Astrocyte of the cerebellum (primary cell): ENCODE results near the gene NEK11.

ENCODE experiments used
- DNase-seq: peaks from one replicate; pipeline ENCODE4 v3.0.0-alpha.2; 2011; ENCODE audit warnings: low read depth
- H3K4me3 ChIP-seq: 2 replicates; pipeline ENCODE4 v1.5.1; 2011; ENCODE audit warnings: mild to moderate bottlenecking, low read depth, low read length, moderate library complexity
- in situ Hi-C: cut with HindIII; loops from 2 replicates; pipeline ENCODE4 v1.10.0; 2017; ENCODE audit warnings: low sequenced_read_pairs
- TF ChIP-seq, protein P1 (sequence below): IDR thresholded peaks from 2 replicates; pipeline ENCODE4 v1.5.1; 2012; ENCODE audit warnings: low read length, low read depth, moderate library complexity, mild to moderate bottlenecking; ENCODE audit errors: missing control alignments

NEK11 gene

DNA sequence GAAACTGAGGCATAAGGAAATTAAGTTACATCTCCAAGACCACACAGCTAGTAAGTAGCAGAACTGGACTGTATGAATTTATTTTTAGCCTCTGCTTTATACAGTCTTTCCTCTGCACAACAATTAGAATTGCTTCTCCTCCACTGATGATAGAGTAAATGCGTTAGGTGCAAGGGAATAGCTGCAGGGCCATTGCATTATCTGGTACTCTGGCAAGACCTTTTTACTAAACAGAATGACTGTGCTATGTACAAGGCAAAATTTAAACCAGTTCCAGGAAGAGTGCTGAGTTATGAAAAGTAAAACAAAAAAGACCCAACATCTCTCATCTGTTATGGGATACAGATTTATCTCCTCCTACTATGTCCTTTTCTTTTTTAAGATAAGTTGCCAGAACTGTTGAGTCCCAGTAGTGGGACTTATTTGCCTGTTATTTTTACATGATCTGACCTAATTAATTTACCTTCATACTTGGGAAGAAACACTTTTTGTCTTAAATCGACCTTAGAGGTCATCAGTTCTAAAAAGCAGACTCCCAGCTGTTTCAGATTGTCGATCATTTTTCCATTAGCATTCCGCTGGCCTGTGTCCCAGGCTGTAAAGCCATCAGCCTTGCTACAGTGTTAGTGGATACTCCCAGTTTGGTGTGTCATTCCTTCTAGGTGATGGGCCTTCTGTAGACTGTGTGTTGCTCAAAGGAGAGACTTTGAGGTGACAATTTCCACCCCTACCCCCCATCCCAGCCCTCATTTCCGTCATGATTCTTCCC lies 207.4 kb downstream of the NEK11 start:
- in situ Hi-C loops = no loop called here
- no peak overlapping the region for H3K4me3 ChIP-seq
- TF ChIP-seq, protein P1, sequence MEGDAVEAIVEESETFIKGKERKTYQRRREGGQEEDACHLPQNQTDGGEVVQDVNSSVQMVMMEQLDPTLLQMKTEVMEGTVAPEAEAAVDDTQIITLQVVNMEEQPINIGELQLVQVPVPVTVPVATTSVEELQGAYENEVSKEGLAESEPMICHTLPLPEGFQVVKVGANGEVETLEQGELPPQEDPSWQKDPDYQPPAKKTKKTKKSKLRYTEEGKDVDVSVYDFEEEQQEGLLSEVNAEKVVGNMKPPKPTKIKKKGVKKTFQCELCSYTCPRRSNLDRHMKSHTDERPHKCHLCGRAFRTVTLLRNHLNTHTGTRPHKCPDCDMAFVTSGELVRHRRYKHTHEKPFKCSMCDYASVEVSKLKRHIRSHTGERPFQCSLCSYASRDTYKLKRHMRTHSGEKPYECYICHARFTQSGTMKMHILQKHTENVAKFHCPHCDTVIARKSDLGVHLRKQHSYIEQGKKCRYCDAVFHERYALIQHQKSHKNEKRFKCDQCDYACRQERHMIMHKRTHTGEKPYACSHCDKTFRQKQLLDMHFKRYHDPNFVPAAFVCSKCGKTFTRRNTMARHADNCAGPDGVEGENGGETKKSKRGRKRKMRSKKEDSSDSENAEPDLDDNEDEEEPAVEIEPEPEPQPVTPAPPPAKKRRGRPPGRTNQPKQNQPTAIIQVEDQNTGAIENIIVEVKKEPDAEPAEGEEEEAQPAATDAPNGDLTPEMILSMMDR = no peak
- no peak for DNase-seq

- H3K4me3 ChIP-seq = no peak overlapping the region
- in situ Hi-C loops = no loop called here
- no peak for DNase-seq
- TF ChIP-seq, protein P1 = no peak
Measured at GRCh38 chr3:131236421-131236820, 209.7 kb downstream of the NEK11 start.

- DNase-seq = no peak
- TF ChIP-seq, protein P1 = no peak
- H3K4me3 ChIP-seq = no peak overlapping the region
- in situ Hi-C loops = no loop called here
Measured at GRCh38 chr3:131238496-131238895, 211.8 kb downstream of the NEK11 start.

DNA sequence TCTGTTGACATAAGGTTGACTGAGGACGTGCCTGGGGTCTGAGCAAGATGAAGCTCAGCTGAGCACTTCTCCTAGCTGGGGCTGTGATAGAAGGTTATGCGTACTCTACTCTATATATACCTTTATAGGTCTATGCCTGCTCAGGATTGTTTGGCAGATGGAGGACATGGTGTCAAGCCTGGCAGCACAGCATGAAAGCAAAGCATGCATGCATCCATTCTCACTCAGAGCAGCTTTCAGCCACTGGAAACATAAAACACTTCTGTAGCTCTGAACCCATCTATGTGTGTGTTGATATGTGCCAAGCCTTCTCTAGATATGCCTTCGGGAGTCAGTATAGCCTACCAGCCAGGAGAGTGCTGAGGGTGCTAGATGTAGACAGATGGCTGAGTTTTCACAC lies 212.6 kb downstream of the NEK11 start:
- no peak for DNase-seq
- TF ChIP-seq, protein P1 = no peak
- H3K4me3 ChIP-seq = no peak overlapping the region
- in situ Hi-C loops = no loop called here

DNA sequence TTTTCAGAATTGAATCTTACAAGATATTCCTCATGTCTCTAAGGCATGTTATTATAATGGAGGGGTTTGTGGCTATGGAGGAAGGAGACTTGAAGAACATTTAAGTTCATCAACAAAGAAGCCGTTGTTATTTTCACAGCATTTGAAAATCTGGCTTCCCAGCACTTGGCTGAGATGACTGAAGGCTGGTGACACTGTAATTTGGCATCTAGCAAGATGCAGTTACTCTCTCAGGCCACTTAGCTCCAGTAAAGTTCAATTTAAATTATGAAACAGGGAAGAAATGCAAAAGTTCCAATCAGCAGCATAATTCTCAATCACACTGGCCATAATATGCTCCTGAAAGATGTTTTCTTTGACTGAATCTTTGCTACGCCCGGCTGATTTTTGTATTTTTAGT lies 215.5 kb downstream of the NEK11 start:
- DNase-seq = no peak
- in situ Hi-C loops = no loop called here
- TF ChIP-seq, protein P1 = no peak

GRCh38 chr3:131250466-131250865 lies 223.8 kb downstream of the NEK11 start:
- DNase-seq = no peak
- TF ChIP-seq, protein P1 = no peak
- in situ Hi-C loops = no loop called here
- no peak overlapping the region for H3K4me3 ChIP-seq

More for the DNA sequence above, 215.5 kb downstream of the NEK11 start:
- H3K4me3 ChIP-seq = no peak overlapping the region
